Activated T-helper 2 cell treated with anti-CD3 and anti-CD28 coated beads, Interferon-gamma antibody, Interleukin-2, Interleukin-4, amounts not matched to agents 10 μg/mL and 5 μg/mL and 100 μg/mL, durations not matched to agents 14 hours and 24 hours and 36 hours (primary cell): Measurements from ENCODE around the gene RCOR3. TPM values are rescaled to one million over a fixed set of nuclear protein-coding genes. Genes with fewer than 3 reads are reported as not detected.

Experiments used
- DNase-seq: peaks from one replicate; pipeline ENCODE4 v3.0.0; 2021; ENCODE audit warnings: low spot score
- H3K27ac Mint-ChIP-seq: one replicate; pipeline ENCODE4 v1.8.0; 2021; ENCODE audit warnings: mixed read lengths
- H3K27me3 Mint-ChIP-seq: one replicate; pipeline ENCODE4 v1.8.0; 2021; ENCODE audit warnings: low read depth, mixed read lengths
- H3K36me3 Mint-ChIP-seq: one replicate; pipeline ENCODE4 v1.8.0; 2021; ENCODE audit warnings: low read depth, mixed read lengths
- H3K4me1 Mint-ChIP-seq: one replicate; pipeline ENCODE4 v1.8.0; 2021; ENCODE audit warnings: low read depth, mixed read lengths
- H3K4me3 Mint-ChIP-seq: one replicate; pipeline ENCODE4 v1.8.0; 2021; ENCODE audit warnings: low read depth, mild to moderate bottlenecking, moderate library complexity, mixed read lengths
- H3K9me3 Mint-ChIP-seq: one replicate; pipeline ENCODE4 v1.8.0; 2021; ENCODE audit warnings: mixed read lengths
- intact Hi-C: fragments of 100-400 bp; cut with micrococcal nuclease; formaldehyde crosslinking; loops from one replicate; pipeline ENCODE4 v1.15.1; 2023
- total RNA-seq: library from RNA; stranded (reverse); gene quantifications from 2 replicates; pipeline ENCODE4 v1.2.3, GENCODE V29; 2022

RCOR3 gene
- total RNA-seq, 1 donor from 2014 or later, result 45.0 TPM

GRCh38 chr1:211267204-211267857 lies 8.2 kb downstream of the RCOR3 start:
- no peak overlapping the region for H3K27ac Mint-ChIP-seq
- peaks cover 41% of the 10 kb centered on the region for H3K36me3 Mint-ChIP-seq
- H3K9me3 Mint-ChIP-seq, result no peaks in the 10 kb centered on the region
- peaks cover 12% of the 10 kb centered on the region for H3K4me1 Mint-ChIP-seq
- no peak for DNase-seq
- no peak overlapping the region for H3K4me3 Mint-ChIP-seq
- no peaks in the 10 kb centered on the region for H3K27me3 Mint-ChIP-seq
- intact Hi-C loops, result no loop called here

GRCh38 chr1:211279340-211279739 lies 20.2 kb downstream of the RCOR3 start:
- no peaks in the 10 kb centered on the region for H3K27me3 Mint-ChIP-seq
- no peak overlapping the region for H3K4me3 Mint-ChIP-seq
- intact Hi-C loops, result no loop called here
- no peaks in the 10 kb centered on the region for H3K9me3 Mint-ChIP-seq
- no peak overlapping the region for H3K27ac Mint-ChIP-seq
- H3K4me1 Mint-ChIP-seq, result peaks cover 2% of the 10 kb centered on the region
- peaks cover 31% of the 10 kb centered on the region for H3K36me3 Mint-ChIP-seq
- DNase-seq, result no peak

- Mint-ChIP-seq H3K4me1 (peaks cover 2% of the 10 kb centered on the region), H3K27me3 (no peaks in the 10 kb centered on the region), H3K36me3 (peaks cover 39% of the 10 kb centered on the region), H3K27ac (no peak overlapping the region), H3K4me3 (no peak overlapping the region), H3K9me3 (no peaks in the 10 kb centered on the region)
- intact Hi-C loops, result loop anchor here (1.0 to 2.0 kb wide), 4 partner anchors 16 to 42 kb away; partner anchors contain the start of gene RCOR3
- no peak for DNase-seq
Observed at GRCh38 chr1:211280910-211281309, 21.7 kb downstream of the RCOR3 start.

GRCh38 chr1:211281320-211282022 lies 22.3 kb downstream of the RCOR3 start:
- Mint-ChIP-seq H3K4me3 (no peak overlapping the region), H3K36me3 (peaks cover 37% of the 10 kb centered on the region), H3K4me1 (peaks cover 2% of the 10 kb centered on the region), H3K27ac (no peak overlapping the region), H3K9me3 (no peaks in the 10 kb centered on the region), H3K27me3 (no peaks in the 10 kb centered on the region)
- intact Hi-C loops, result loop anchor here (1.0 to 2.0 kb wide), 4 partner anchors 15 to 42 kb away; partner anchors contain the start of gene RCOR3
- no peak for DNase-seq

- Mint-ChIP-seq H3K4me1 (peaks cover 3% of the 10 kb centered on the region), H3K27ac (peak overlapping the region; percentile 71), H3K36me3 (peaks cover 42% of the 10 kb centered on the region), H3K27me3 (no peaks in the 10 kb centered on the region), H3K4me3 (no peak overlapping the region), H3K9me3 (no peaks in the 10 kb centered on the region)
- no peak for DNase-seq
- intact Hi-C loops, result no loop called here
Observed at GRCh38 chr1:211282023-211282373, 22.8 kb downstream of the RCOR3 start.

GRCh38 chr1:211285196-211285595 lies 26.0 kb downstream of the RCOR3 start:
- Mint-ChIP-seq H3K9me3 (no peaks in the 10 kb centered on the region), H3K36me3 (peaks cover 50% of the 10 kb centered on the region), H3K4me3 (no peak overlapping the region), H3K27ac (no peak overlapping the region), H3K27me3 (no peaks in the 10 kb centered on the region), H3K4me1 (peaks cover 1% of the 10 kb centered on the region)
- no peak for DNase-seq
- intact Hi-C loops, result no loop called here

- Mint-ChIP-seq H3K4me1 (peaks cover 4% of the 10 kb centered on the region), H3K36me3 (peaks cover 67% of the 10 kb centered on the region), H3K4me3 (no peak overlapping the region), H3K27ac (no peak overlapping the region), H3K9me3 (no peaks in the 10 kb centered on the region), H3K27me3 (no peaks in the 10 kb centered on the region)
- no peak for DNase-seq
- intact Hi-C loops, result no loop called here
Observed at GRCh38 chr1:211287218-211287617, 28.1 kb downstream of the RCOR3 start.

- no peak for DNase-seq
- peaks cover 73% of the 10 kb centered on the region for H3K36me3 Mint-ChIP-seq
- no peaks in the 10 kb centered on the region for H3K27me3 Mint-ChIP-seq
- intact Hi-C loops, result no loop called here
- no peak overlapping the region for H3K4me3 Mint-ChIP-seq
- no peaks in the 10 kb centered on the region for H3K9me3 Mint-ChIP-seq
- H3K27ac Mint-ChIP-seq, result no peak overlapping the region
- H3K4me1 Mint-ChIP-seq, result peaks cover 16% of the 10 kb centered on the region
Observed at GRCh38 chr1:211292411-211292810, 33.2 kb downstream of the RCOR3 start.

GRCh38 chr1:211296396-211296795 lies 37.2 kb downstream of the RCOR3 start:
- DNase-seq, result no peak
- peak overlapping the region; percentile 75 for H3K27ac Mint-ChIP-seq
- H3K36me3 Mint-ChIP-seq, result peaks cover 78% of the 10 kb centered on the region
- H3K9me3 Mint-ChIP-seq, result no peaks in the 10 kb centered on the region
- peaks cover 26% of the 10 kb centered on the region for H3K4me1 Mint-ChIP-seq
- no peak overlapping the region for H3K4me3 Mint-ChIP-seq
- H3K27me3 Mint-ChIP-seq, result no peaks in the 10 kb centered on the region
- intact Hi-C loops, result loop anchor here (2.0 kb wide), 2 partner anchors 16 to 26 kb away; no protein-coding TSS in a partner anchor

- no peak for DNase-seq
- Mint-ChIP-seq H3K9me3 (no peaks in the 10 kb centered on the region), H3K36me3 (peaks cover 57% of the 10 kb centered on the region), H3K4me3 (no peak overlapping the region), H3K4me1 (peaks cover 38% of the 10 kb centered on the region), H3K27me3 (no peaks in the 10 kb centered on the region), H3K27ac (peak overlapping the region; percentile 77)
- intact Hi-C loops, result loop anchor here (1.0 to 2.0 kb wide), 2 partner anchors 18 to 24 kb away; no protein-coding TSS in a partner anchor
Observed at GRCh38 chr1:211305044-211305443, 45.9 kb downstream of the RCOR3 start.

- no peak for DNase-seq
- Mint-ChIP-seq H3K4me1 (peaks cover 22% of the 10 kb centered on the region), H3K4me3 (no peak overlapping the region), H3K27me3 (no peaks in the 10 kb centered on the region), H3K36me3 (peaks cover 49% of the 10 kb centered on the region), H3K9me3 (no peaks in the 10 kb centered on the region), H3K27ac (no peak overlapping the region)
- intact Hi-C loops, result no loop called here
Observed at GRCh38 chr1:211309617-211310016, 50.5 kb downstream of the RCOR3 start.

- peaks cover 15% of the 10 kb centered on the region for H3K4me1 Mint-ChIP-seq
- no peak for DNase-seq
- H3K9me3 Mint-ChIP-seq, result no peaks in the 10 kb centered on the region
- peaks cover 40% of the 10 kb centered on the region for H3K36me3 Mint-ChIP-seq
- no peak overlapping the region for H3K27ac Mint-ChIP-seq
- no peaks in the 10 kb centered on the region for H3K27me3 Mint-ChIP-seq
- intact Hi-C loops, result no loop called here
- H3K4me3 Mint-ChIP-seq, result no peak overlapping the region
Observed at GRCh38 chr1:211313392-211313791, 54.2 kb downstream of the RCOR3 start.

- no peak for DNase-seq
- H3K4me1 Mint-ChIP-seq, result peaks cover 34% of the 10 kb centered on the region
- H3K27me3 Mint-ChIP-seq, result no peaks in the 10 kb centered on the region
- no peaks in the 10 kb centered on the region for H3K9me3 Mint-ChIP-seq
- no peak overlapping the region for H3K27ac Mint-ChIP-seq
- H3K36me3 Mint-ChIP-seq, result peaks cover 11% of the 10 kb centered on the region
- intact Hi-C loops, result no loop called here
- H3K4me3 Mint-ChIP-seq, result no peak overlapping the region
Observed at GRCh38 chr1:211318576-211319280, 59.6 kb downstream of the RCOR3 start.
